Cardiac fibroblast (primary cell): ENCODE data around the gene IL1RAPL2.
A peak's percentile ranks its signal among the peaks of the same experiment; 100 is the strongest.
"Not testable (repeated sequence)": the region's sequence is repeated elsewhere in the genome, so short reads cannot be mapped to it uniquely, and the experiment has no call there.

Source experiments
- DNase-seq, 2 donors: peaks; one replicate each; pipeline versions ENCODE4 v3.0.0 to v3.0.0-alpha.2; 2010; ENCODE audit warnings: low read depth in 2 of 2
- H3K4me3 ChIP-seq, 2 donors: replicated peaks in 1 of 2; 1 replicate in 1 of 2; 2 replicates in 1 of 2; pipeline ENCODE4 v1.5.1; 2011; ENCODE audit warnings: low read depth in 2 of 2, low read length in 2 of 2, mild to moderate bottlenecking in 2 of 2, moderate library complexity in 1 of 2
- TF ChIP-seq, protein P1 (sequence below): IDR thresholded peaks from one replicate; pipeline ENCODE4 v1.5.1; 2011; ENCODE audit warnings: low read depth, mild to moderate bottlenecking, low read length, inconsistent platforms

The IL1RAPL2 gene

DNA sequence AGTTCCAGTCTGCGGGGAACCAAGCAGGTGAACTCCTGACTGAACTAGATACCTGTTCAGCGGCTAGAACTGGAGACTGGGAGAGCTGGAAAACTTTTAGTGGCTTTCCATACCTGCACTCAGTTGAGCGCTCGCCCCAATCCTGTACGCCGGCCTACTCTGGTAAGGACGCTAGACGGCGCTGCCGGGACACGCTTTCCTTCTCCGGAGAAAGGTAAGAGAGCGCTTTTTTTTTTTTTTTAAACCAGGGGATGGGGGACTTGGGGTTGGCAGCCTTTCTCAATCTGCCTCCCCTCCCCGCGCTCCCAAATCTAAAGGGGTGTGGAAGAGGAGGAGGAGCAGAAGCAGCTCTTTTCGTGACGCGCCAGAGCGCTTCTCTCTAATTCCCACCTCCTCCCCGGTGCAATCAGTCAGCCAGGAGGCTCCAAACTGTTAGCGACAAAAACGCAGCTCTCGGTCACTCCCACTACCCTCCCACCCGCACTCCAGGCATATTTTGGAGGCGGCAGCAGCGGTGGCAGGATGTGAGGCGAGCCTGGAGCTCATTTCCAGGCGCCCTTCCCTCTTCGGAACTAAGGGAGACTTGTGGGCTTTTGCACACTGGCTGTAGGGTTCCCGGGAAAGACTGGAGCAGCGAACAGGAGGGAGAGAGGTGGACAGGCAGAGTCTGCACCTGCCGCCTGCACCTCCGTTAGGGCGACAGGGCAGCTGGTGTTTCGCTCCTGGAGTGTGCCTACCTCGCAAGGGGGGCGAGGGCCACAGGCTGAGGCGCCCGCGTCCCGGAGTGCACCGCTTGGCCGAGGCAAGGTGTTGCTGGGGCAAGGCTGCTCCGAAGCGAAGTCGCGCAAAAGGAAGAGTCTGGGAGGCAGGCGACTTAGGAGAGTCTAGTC lies at the start of gene IL1RAPL2:
Gene IL1RAPL2, plus strand, starts transcription at position 409 of the 890 bp plus-strand sequence.
- TF ChIP-seq, protein P1, sequence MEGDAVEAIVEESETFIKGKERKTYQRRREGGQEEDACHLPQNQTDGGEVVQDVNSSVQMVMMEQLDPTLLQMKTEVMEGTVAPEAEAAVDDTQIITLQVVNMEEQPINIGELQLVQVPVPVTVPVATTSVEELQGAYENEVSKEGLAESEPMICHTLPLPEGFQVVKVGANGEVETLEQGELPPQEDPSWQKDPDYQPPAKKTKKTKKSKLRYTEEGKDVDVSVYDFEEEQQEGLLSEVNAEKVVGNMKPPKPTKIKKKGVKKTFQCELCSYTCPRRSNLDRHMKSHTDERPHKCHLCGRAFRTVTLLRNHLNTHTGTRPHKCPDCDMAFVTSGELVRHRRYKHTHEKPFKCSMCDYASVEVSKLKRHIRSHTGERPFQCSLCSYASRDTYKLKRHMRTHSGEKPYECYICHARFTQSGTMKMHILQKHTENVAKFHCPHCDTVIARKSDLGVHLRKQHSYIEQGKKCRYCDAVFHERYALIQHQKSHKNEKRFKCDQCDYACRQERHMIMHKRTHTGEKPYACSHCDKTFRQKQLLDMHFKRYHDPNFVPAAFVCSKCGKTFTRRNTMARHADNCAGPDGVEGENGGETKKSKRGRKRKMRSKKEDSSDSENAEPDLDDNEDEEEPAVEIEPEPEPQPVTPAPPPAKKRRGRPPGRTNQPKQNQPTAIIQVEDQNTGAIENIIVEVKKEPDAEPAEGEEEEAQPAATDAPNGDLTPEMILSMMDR = peak; percentile 59
- H3K4me3 ChIP-seq = no peak within 1 kb of the TSS
- DNase-seq = peak; percentile 5 to 22

DNA sequence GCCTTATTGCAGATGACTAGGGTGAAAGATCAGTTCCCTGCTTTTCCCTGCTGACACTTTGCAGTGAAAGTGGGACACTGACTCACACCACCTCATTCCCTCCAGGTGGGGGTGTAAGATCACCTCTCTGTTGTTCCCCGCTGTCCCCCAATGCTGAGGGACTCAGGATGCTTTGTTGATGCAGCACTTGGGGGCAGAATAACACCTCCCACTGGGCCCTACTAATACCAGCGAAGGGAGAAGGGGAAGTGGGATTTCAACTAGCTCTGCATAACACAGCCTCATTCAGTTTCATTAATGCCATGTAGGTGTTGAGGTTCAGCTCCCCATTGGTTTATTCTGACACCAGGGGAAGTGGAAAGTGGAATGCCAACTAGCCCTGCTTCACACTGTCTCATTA lies 43.6 kb upstream of the IL1RAPL2 start:
- TF ChIP-seq, protein P1 = no peak
- no peak for DNase-seq
- H3K4me3 ChIP-seq = no peak overlapping the region

GRCh38 chrX:104523858-104524257 lies 42.1 kb upstream of the IL1RAPL2 start:
- TF ChIP-seq, protein P1 = no peak
- no peak overlapping the region for H3K4me3 ChIP-seq
- no peak for DNase-seq

DNA sequence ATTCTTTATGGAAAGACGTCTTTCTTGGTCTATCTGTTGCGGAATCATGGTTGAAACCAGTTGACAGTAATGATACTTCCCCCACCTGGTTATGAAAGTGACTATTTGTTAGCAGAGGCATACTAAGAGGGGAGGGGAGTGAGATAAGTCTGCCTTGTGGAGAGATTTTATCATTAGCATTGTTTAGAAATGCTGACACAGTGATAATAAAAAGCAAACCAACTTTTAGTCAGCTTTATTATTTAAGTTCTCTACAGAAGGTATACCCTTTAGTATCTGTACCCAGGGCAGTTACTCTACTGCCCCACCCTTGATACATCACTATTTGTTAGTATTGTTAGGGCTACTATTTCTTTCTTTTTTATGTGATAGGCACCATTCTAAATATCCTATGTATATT lies 26.9 kb upstream of the IL1RAPL2 start:
- H3K4me3 ChIP-seq = no peak overlapping the region
- DNase-seq = no peak
- TF ChIP-seq, protein P1 = no peak

- H3K4me3 ChIP-seq, DNase-seq: not testable (repeated sequence)
These were observed 23.6 kb upstream of the IL1RAPL2 start for GRCh38 chrX:104542447-104542846.

GRCh38 chrX:104564335-104564734 lies 1.7 kb upstream of the IL1RAPL2 start:
- DNase-seq = no peak
- TF ChIP-seq, protein P1 = no peak
- no peak overlapping the region for H3K4me3 ChIP-seq

DNA sequence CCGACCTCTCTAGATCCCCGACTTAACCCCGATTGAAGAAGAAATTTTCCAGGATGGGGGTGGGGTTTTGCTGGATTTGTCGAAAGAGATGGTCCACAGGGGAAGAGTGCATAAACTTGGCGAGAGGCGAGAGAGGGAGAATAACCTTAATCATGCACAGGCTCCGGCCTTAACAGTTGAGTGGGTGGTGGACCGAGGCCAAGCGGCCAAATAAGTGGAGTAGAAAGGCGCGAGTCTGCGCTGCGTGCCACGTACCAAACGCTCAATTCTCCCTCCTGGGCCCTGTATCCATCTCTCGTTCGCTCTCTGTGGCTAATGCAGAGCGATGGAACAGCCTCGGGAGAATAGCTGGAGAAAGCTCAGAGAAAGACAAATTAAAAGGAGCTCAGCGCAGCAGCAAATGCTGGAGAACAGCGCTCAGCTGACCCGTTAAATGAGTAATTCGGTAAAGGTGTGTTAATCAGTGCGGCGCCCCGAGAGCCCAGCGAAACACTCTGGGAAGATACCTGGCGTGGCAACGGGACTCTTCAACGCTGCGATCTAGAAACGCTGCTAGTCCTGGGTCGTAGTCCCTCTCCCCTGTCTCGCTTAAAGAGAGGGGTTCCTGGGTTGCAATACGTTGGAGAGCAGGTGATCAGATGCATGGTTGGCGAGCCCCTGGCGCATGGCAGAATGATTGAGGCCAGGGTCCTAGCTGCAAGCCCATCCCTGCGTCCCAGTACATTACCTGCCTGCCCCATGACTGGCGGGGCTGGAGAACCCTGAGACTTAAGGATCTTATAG lies 887 bp upstream of the IL1RAPL2 start:
- TF ChIP-seq, protein P1 = no peak
- no peak for DNase-seq
- no peak overlapping the region for H3K4me3 ChIP-seq
